GM19239 (cell line): ENCODE data around the gene TEX13A.
"Not testable (repeated sequence)": the region's sequence is repeated elsewhere in the genome, so short reads cannot be mapped to it uniquely, and the experiment has no call there.

Experiments
- DNase-seq: peaks from one replicate; pipeline ENCODE4 v3.0.0; 2011; ENCODE audit warnings: low spot score; ENCODE audit not compliant: insufficient read length
- FAIRE-seq: peaks from 2 replicates; lab custom pipeline; 2011; peaks lifted over from hg19 to GRCh38; lab: Jason Lieb, UNC

The TEX13A gene, protein sequence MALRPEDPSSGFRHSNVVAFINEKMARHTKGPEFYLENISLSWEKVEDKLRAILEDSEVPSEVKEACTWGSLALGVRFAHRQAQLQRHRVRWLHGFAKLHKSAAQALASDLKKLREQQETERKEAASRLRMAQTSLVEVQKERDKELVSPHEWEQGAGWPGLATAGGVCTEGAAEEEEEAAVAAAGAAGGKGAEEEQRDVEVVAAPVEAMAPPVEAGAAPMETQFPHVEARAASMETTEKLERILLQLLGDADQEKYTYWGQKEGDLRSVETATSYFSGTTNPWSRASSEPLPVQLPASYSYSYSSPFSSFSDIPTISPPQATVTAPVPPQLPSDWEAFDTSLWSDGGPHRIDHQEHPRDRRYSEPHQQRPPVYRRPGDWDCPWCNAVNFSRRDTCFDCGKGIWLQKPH

GRCh38 chrX:105220636-105221035 is at the start of gene TEX13A:
TSS of gene TEX13A (minus strand) at chrX:105220694. CDS start at chrX:105220397, 297 bp downstream.
- no peak for FAIRE-seq
- no peak for DNase-seq

DNA sequence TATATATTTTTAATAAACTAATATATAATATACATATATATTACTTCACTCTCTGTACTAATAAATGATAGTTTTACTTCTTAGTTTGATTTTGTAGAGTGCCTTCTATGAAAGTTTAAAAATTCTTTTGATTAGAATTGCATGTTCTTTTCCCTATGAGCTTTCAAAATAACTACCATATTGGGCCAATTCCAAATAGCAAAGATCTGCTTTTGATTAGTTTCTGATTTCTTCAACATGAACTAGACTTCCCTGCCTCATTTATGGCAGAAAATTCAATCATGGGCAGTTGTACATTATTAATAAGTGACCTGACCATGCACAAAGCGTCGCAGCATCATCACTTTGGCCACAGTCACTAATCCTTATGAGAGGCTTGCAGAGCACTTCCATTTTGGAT is 48.9 kb upstream of the TEX13A start:
- no peak for DNase-seq
- FAIRE-seq: no peak

- no peak for DNase-seq
- no peak for FAIRE-seq
Measured at GRCh38 chrX:105267167-105267566, 46.7 kb upstream of the TEX13A start.

- DNase-seq (no peak), FAIRE-seq (no peak)
Measured at GRCh38 chrX:105266456-105266855, 46.0 kb upstream of the TEX13A start.

- FAIRE-seq (no peak), DNase-seq (no peak)
Measured at GRCh38 chrX:105265093-105265492, 44.6 kb upstream of the TEX13A start.

DNA sequence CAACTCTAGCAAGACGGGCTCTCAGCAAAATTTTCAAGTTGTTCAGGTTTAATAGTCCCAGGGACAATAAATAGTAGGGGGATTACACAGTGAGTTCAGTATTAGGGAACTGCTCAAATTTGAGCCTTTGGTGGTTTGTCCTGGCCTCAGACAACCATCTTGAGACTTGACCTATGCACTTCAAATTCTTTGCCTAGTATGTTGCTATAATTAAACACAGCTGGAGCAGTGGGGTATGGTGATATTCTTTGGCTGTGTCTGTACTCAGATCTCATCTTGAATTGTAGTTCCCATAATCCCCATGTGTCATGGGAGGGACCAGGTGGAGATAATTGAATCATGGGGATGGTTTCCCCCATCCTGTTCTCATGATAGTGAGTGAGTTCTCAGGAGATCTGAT is 43.3 kb upstream of the TEX13A start:
- no peak for FAIRE-seq
- no peak for DNase-seq

- FAIRE-seq (no peak), DNase-seq (no peak)
Measured at GRCh38 chrX:105263171-105263570, 42.7 kb upstream of the TEX13A start.

- DNase-seq (no peak), FAIRE-seq (no peak)
Measured at GRCh38 chrX:105260291-105261043, 40.0 kb upstream of the TEX13A start.

- FAIRE-seq (no peak), DNase-seq (no peak)
Measured at GRCh38 chrX:105241056-105241455, 20.6 kb upstream of the TEX13A start.

DNA sequence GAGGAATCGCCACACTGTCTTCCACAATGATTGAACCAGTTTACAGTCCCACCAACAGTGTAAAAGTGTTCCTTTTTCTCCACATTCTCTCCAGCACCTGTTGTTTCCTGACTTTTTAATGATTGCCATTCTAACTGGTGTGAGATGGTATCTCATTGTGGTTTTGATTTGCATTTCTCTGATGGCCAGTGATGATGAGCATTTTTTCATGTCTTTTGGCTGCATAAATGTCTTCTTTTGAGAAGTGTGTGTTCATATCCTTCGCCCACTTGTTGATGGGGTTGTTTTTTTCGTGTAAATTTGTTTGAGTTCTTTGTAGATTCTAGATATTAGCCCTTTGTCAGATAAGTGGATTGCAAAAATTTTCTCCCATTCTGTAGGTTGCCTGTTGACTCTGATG is 16.9 kb upstream of the TEX13A start:
- FAIRE-seq, DNase-seq: not testable (repeated sequence)

GRCh38 chrX:105229146-105229545 is 8.7 kb upstream of the TEX13A start:
- FAIRE-seq: no peak
- no peak for DNase-seq

DNA sequence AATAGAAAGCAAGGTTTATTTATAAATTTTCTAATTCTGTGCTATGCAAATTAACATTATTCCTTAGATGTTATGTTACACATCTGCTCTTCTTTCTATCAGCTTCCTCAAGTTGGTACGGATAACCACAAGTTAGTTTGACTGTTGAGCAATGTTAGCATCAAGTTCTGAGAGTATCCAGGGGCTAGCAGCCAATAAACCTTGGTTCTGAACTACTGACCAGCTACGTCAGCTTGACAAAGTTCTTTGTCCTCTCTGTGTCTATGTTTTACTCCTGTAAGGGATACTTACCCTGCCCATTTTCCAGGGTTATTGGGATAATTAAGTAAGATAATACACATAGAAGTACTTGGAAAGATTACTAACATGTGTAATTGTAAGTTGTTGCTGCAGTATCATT is 8.1 kb upstream of the TEX13A start:
- DNase-seq: no peak
- FAIRE-seq: no peak

GRCh38 chrX:105226499-105226898 is 6.0 kb upstream of the TEX13A start:
- DNase-seq (no peak), FAIRE-seq (no peak)

GRCh38 chrX:105221374-105221773 is 880 bp upstream of the TEX13A start:
- DNase-seq (no peak), FAIRE-seq (no peak)

DNA sequence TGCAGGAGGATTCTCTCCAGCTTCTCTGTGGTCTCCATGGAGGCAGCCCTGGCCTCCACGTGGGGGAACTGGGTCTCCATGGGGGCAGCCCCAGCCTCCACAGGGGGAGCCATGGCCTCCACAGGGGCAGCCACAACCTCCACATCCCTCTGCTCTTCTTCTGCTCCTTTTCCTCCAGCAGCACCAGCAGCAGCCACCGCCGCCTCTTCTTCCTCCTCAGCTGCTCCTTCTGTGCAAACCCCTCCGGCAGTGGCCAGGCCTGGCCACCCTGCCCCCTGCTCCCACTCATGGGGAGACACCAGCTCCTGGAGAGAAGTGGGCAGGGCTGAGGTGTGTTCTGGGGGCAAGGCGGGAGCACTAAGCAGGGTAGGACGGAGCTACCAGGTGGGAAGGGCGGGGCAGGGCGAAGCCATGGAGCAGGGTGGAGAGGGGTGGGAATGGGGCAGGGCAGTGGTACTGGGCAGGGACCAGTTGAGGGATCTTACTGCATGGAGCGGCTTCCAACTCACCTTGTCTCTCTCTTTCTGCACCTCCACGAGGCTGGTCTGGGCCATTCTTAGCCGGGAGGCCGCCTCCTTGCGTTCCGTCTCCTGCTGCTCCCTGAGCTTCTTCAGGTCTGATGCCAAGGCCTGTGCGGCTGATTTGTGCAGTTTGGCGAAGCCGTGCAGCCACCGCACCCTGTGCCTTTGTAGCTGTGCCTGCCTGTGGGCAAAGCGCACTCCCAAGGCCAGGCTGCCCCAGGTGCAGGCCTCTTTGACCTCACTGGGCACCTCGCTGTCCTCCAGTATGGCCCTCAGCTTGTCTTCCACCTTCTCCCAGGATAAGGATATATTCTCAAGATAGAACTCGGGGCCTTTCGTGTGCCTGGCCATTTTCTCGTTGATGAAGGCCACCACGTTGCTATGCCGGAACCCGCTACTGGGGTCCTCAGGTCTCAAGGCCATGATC is 766 bp downstream of the TEX13A start:
- FAIRE-seq: no peak
- no peak for DNase-seq

DNA sequence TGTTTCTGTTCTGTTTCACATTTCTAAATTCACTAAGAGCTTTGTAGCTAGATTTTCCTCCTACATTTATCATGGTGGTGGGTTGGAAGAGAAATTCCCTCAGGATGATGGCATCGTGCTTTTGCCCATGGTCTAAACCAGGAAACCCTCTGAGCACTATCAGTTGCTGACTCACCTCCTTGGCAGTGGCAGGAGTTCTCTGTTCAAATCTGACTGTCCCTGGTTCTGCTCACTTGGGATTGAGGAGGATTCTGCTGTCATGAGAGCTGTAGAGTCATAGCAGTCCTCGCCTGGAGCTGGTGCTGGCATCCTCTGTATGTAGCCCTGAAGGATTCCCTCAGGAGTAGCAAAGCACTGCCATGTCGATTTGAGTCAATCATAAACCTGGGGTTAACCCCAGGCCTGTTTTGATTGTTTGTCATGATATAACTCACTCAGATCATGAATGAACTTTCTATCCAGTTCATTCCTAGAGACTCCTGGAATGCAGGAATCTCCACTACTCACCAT is 9.4 kb downstream of the TEX13A start:
- no peak for DNase-seq

DNA sequence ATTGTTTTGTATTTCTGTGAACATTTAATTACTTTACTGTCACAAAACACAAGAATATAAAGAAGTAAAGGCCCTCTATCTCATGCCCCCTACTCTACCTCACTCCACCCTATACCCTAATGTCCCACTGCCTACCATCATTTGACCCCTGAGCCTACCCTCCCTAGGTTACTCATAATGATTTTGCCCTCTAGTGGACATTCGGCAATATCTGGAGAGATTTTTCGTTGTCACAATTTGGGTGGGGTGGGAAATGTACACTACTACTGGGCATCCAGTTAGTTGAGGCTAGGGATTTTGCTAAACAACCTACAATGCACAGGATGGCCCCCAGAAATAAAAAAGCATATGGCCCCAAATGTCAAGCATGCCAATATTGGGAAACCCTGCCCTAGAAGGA is 10.2 kb downstream of the TEX13A start:
- DNase-seq (no peak), FAIRE-seq (no peak)

More for the DNA sequence above, 9.4 kb downstream of the TEX13A start:
- FAIRE-seq: no peak

DNA sequence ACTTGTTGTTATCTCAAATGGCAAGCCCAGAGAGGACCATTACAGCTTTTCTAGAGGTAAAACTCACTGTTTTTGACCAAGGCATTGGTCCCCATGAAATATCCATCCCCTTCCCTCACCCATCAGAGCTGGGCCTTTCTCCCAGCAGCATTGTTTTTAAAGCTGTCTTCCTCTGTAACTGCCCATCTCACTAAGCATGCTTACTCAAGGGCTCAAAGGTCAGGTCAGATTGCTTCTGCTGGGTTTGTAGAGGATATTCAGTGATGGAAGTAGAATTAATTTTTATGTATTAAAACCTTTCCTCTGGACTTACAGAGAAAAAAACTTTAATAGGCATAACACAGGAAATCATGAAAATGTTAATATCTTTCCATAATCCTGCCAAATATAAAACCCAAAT is 11.1 kb downstream of the TEX13A start:
- no peak for DNase-seq
- no peak for FAIRE-seq

DNA sequence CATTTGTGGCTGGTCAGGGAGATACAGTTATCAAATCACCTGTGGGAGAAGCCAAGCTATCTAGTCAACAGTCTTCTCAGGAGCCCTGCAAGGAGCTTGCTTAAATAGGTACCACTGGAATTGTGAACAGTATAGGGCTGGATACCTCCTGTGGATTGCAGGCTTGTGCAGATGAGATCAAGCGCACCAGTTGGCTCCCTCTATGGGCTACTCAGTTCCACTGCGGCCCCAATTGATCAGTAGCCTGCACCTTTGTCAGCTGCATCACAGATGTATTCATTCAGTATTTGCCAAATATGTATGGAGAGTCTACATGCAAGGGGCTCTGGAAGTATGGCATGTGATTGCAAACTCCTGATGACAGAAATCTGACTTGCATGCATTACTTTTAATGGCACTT is 28.6 kb downstream of the TEX13A start:
- no peak for DNase-seq
- FAIRE-seq: no peak

DNA sequence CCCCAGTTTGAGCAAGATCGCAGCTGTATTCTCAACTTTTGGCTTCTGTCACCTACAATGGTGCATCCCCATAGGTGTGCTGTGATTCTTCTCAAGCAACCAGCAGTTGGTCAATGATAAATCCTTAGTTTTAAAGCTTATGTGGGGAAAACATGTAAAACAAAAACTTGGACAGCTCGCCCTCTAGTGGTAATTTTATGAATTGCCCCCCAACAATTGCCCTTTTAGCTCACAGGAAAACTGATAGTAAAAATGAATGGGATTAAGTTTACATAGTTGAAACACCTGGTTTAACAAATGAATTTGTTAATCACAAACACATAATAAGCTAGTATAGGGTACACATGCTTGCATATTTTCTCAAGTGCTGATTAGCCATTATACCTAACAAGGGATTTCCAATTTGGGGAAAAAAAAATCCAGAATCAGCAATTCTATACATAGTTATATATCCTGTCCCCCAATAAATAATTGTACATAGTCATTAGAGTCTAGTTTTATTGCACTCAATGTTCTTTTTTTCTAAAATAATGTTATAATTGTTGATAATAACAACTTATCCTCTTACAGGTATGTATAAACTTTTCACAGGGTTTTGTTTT is 30.1 kb downstream of the TEX13A start:
- DNase-seq (no peak), FAIRE-seq (peak; percentile 93)
